GM18499 (cell line): ENCODE measurements around the gene CETP.
"Not testable (repeated sequence)": the region's sequence is repeated elsewhere in the genome, so short reads cannot be mapped to it uniquely, and the experiment has no call there.

ENCODE experiments used
- ATAC-seq: cut with Tn5 transposase; IDR thresholded peaks from one replicate; pipeline ENCODE4 v1.9.1; 2021; ENCODE audit warnings: moderate number of reproducible peaks; ENCODE audit not compliant: insufficient read depth, unreplicated experiment

CETP gene

GRCh38 chr16:56933828-56934598 lies 27.7 kb upstream of the CETP start:
- ATAC-seq = no peak

- ATAC-seq = not testable (repeated sequence)
Measured at GRCh38 chr16:56934599-56935145, 27.1 kb upstream of the CETP start.

- ATAC-seq = no peak
Measured at GRCh38 chr16:56935201-56935600, 26.5 kb upstream of the CETP start.

GRCh38 chr16:56936491-56936890 lies 25.3 kb upstream of the CETP start:
- no peak for ATAC-seq

- no peak for ATAC-seq
Measured at GRCh38 chr16:56936950-56937349, 24.8 kb upstream of the CETP start.

GRCh38 chr16:56938664-56939513 lies 22.9 kb upstream of the CETP start:
- no peak for ATAC-seq

GRCh38 chr16:56939801-56940200 lies 21.9 kb upstream of the CETP start:
- ATAC-seq = no peak

GRCh38 chr16:56941092-56941491 lies 20.7 kb upstream of the CETP start:
- ATAC-seq = no peak

GRCh38 chr16:56941856-56942331 lies 19.9 kb upstream of the CETP start:
- ATAC-seq = no peak

GRCh38 chr16:56943761-56944375 lies 17.9 kb upstream of the CETP start:
- no peak for ATAC-seq

- ATAC-seq = no peak
Measured at GRCh38 chr16:56944954-56945839, 16.6 kb upstream of the CETP start.

- ATAC-seq = no peak
Measured at GRCh38 chr16:56945847-56946527, 15.8 kb upstream of the CETP start.

GRCh38 chr16:56946767-56947603 lies 14.8 kb upstream of the CETP start:
- ATAC-seq = no peak

- ATAC-seq = no peak
Measured at GRCh38 chr16:56947604-56947995, 14.2 kb upstream of the CETP start.

GRCh38 chr16:56948234-56948633 lies 13.5 kb upstream of the CETP start:
- no peak for ATAC-seq

- ATAC-seq = no peak
Measured at GRCh38 chr16:56950051-56950450, 11.7 kb upstream of the CETP start.

GRCh38 chr16:56950455-56950854 lies 11.3 kb upstream of the CETP start:
- ATAC-seq = no peak
